Activated CD8-positive, alpha-beta memory T cell treated with anti-CD3 and anti-CD28 coated beads for 36 hours (primary cell): ENCODE results near the gene CMTM3. TPM values are rescaled to one million over a fixed set of nuclear protein-coding genes. Genes with fewer than 3 reads are reported as not detected.

Source experiments
- CTCF ChIA-PET: fragments of 350-600 bp; sonication (Branson Sonifier 250); formaldehyde crosslinking; loops from one replicate; lab custom pipeline; 2021; ENCODE audit warnings: antibody characterized with exemption; lab: Charles Lee
- POLR2A ChIA-PET: fragments of 350-600 bp; sonication (Branson Sonifier 250); formaldehyde crosslinking; loops from one replicate; lab custom pipeline; 2021; ENCODE audit warnings: antibody characterized with exemption; lab: Charles Lee
- total RNA-seq, 2 experiments: library from RNA; stranded (reverse); gene quantifications; one replicate each; pipeline ENCODE4 v1.2.3, GENCODE V29; 2021

Gene CMTM3
- total RNA-seq, 2 experiments from 2014 or later = 66.8 to 67.4 TPM

- POLR2A ChIA-PET = interaction anchor here (0.9 kb wide), 1 partner anchor 15 kb away, joined by 3 read pairs; no protein-coding TSS in a partner anchor
- CTCF ChIA-PET = interaction anchor here (0.8 to 2.4 kb wide), 6 partner anchors 10 to 172 kb away, joined by 3 to 11 read pairs (median 4); partner anchors contain the start of gene CKLF
Measured at GRCh38 chr16:66578651-66579531, 25.6 kb upstream of the CMTM3 start, which contains the start of gene CMTM2. Gene CMTM2 (plus strand): TSS chr16:66579463. CDS start chr16:66579608, 145 bp downstream.

GRCh38 chr16:66580605-66581209 is 23.8 kb upstream of the CMTM3 start:
- POLR2A ChIA-PET = interaction anchor here (0.5 kb wide), 1 partner anchor 15 kb away, joined by 4 read pairs; no protein-coding TSS in a partner anchor

GRCh38 chr16:66581246-66581952 is 23.1 kb upstream of the CMTM3 start:
- ChIA-PET CTCF (no interaction called here), POLR2A (no interaction called here)

More at GRCh38 chr16:66580605-66581209, 23.8 kb upstream of the CMTM3 start:
- CTCF ChIA-PET = interaction anchor here (1.3 to 2.4 kb wide), 3 partner anchors 8 to 27 kb away, joined by 4 to 11 read pairs (median 5); no protein-coding TSS in a partner anchor

- CTCF ChIA-PET = no interaction called here
- POLR2A ChIA-PET = no interaction called here
Measured at GRCh38 chr16:66585481-66586239, 18.8 kb upstream of the CMTM3 start.

GRCh38 chr16:66587881-66588600 is 16.5 kb upstream of the CMTM3 start:
- ChIA-PET POLR2A (no interaction called here), CTCF (interaction anchor here (1.3 to 1.9 kb wide), 3 partner anchors 9 to 182 kb away, joined by 3 to 13 read pairs (median 11); partner anchors contain the start of gene CMTM2)

- POLR2A ChIA-PET = interaction anchor here (1.2 kb wide), 1 partner anchor 25 kb away, joined by 3 read pairs; no protein-coding TSS in a partner anchor
- CTCF ChIA-PET = interaction anchor here (0.9 to 2.3 kb wide), 17 partner anchors 8 to 231 kb away, joined by 3 to 13 read pairs (median 4); partner anchors contain the start of gene CMTM2
Measured at GRCh38 chr16:66588981-66589713, 15.4 kb upstream of the CMTM3 start.

GRCh38 chr16:66590322-66590721 is 14.2 kb upstream of the CMTM3 start:
- CTCF ChIA-PET = interaction anchor here (0.8 to 2.3 kb wide), 8 partner anchors 14 to 184 kb away, joined by 3 to 11 read pairs (median 6); no protein-coding TSS in a partner anchor
- POLR2A ChIA-PET = interaction anchor here (0.6 to 1.3 kb wide), 2 partner anchors 11 to 14 kb away, joined by 3 to 6 read pairs; no protein-coding TSS in a partner anchor

GRCh38 chr16:66591018-66591417 is 13.5 kb upstream of the CMTM3 start:
- POLR2A ChIA-PET = interaction anchor here (1.3 kb wide), 1 partner anchor 13 kb away, joined by 3 read pairs; no protein-coding TSS in a partner anchor
- CTCF ChIA-PET = interaction anchor here (0.8 to 2.3 kb wide), 6 partner anchors 13 to 184 kb away, joined by 3 to 11 read pairs (median 4); no protein-coding TSS in a partner anchor

- ChIA-PET CTCF (interaction anchor here (0.6 kb wide), 1 partner anchor 87 kb away, joined by 5 read pairs; no protein-coding TSS in a partner anchor), POLR2A (no interaction called here)
Measured at GRCh38 chr16:66592241-66592640, 12.3 kb upstream of the CMTM3 start.

- POLR2A ChIA-PET = no interaction called here
- CTCF ChIA-PET = no interaction called here
Measured at GRCh38 chr16:66592814-66593213, 11.7 kb upstream of the CMTM3 start.

GRCh38 chr16:66594739-66595138 is 9.8 kb upstream of the CMTM3 start:
- POLR2A ChIA-PET = no interaction called here
- CTCF ChIA-PET = no interaction called here

- ChIA-PET CTCF (interaction anchor here (1.2 to 2.0 kb wide), 2 partner anchors 8 to 12 kb away, joined by 3 to 4 read pairs; partner anchors contain the start of gene CMTM3), POLR2A (interaction anchor here (0.6 kb wide), 1 partner anchor 16 kb away, joined by 4 read pairs; no protein-coding TSS in a partner anchor)
Measured at GRCh38 chr16:66596559-66596958, 7.9 kb upstream of the CMTM3 start.

GRCh38 chr16:66596986-66597848 is 7.3 kb upstream of the CMTM3 start:
- ChIA-PET POLR2A (no interaction called here), CTCF (interaction anchor here (1.1 to 2.0 kb wide), 4 partner anchors 8 to 74 kb away, joined by 3 to 6 read pairs (median 4); no protein-coding TSS in a partner anchor)

GRCh38 chr16:66598111-66598510 is 6.4 kb upstream of the CMTM3 start:
- POLR2A ChIA-PET = no interaction called here
- CTCF ChIA-PET = interaction anchor here (1.0 to 2.0 kb wide), 5 partner anchors 9 to 75 kb away, joined by 3 to 6 read pairs (median 3); partner anchors contain the start of gene CMTM2

GRCh38 chr16:66599726-66600125 is 4.8 kb upstream of the CMTM3 start:
- CTCF ChIA-PET = interaction anchor here (1.1 kb wide), 1 partner anchor 9 kb away, joined by 4 read pairs; no protein-coding TSS in a partner anchor
- POLR2A ChIA-PET = no interaction called here
